ENCODE data around the gene ATOH8.

- TF ChIP-seq YY1 (IDR thresholded peaks at IDR 0.05; ENCODE audit: low read depth) = no peak
- no peak for TF ChIP-seq CHD2 (IDR thresholded peaks at IDR 0.05; ENCODE audit: low read length, partially characterized antibody)
- TF ChIP-seq CTCF (IDR thresholded peaks at IDR 0.05) = no peak
- no peak for TF ChIP-seq POLR2AphosphoS5 (IDR thresholded peaks at IDR 0.05; ENCODE audit: low read depth, low read length)
- TF ChIP-seq, protein P1, sequence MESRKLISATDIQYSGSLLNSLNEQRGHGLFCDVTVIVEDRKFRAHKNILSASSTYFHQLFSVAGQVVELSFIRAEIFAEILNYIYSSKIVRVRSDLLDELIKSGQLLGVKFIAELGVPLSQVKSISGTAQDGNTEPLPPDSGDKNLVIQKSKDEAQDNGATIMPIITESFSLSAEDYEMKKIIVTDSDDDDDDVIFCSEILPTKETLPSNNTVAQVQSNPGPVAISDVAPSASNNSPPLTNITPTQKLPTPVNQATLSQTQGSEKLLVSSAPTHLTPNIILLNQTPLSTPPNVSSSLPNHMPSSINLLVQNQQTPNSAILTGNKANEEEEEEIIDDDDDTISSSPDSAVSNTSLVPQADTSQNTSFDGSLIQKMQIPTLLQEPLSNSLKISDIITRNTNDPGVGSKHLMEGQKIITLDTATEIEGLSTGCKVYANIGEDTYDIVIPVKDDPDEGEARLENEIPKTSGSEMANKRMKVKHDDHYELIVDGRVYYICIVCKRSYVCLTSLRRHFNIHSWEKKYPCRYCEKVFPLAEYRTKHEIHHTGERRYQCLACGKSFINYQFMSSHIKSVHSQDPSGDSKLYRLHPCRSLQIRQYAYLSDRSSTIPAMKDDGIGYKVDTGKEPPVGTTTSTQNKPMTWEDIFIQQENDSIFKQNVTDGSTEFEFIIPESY (IDR thresholded peaks at IDR 0.05; ENCODE audit: borderline replicate concordance, low read depth) = no peak
- TF ChIP-seq GABPA (IDR thresholded peaks at IDR 0.05; ENCODE audit: low read depth) = no peak
These were observed 26.0 kb upstream of the ATOH8 start for GRCh38 chr2:85727798-85728197.

Measured in SK-N-SH (cell line).